Stomach (tissue), 9 donors: ENCODE measurements around the gene MESD. TPM values are rescaled to one million over a fixed set of nuclear protein-coding genes. Genes with fewer than 3 reads are reported as not detected.

ENCODE experiments used
- DNase-seq, 2 donors: peaks; one replicate each; pipeline versions ENCODE4 v3.0.0 to v3.0.0-alpha.2; 2013 to 2019
- H3K27ac ChIP-seq, 5 donors: fragments of 200-600 bp in 4 of 5; sonication (generic) in 4 of 5; one replicate each; pipeline ENCODE4 v1.5.1; 2013 to 2019; ENCODE audit warnings: mild to moderate bottlenecking in 1 of 5, moderate library complexity in 1 of 5
- H3K27me3 ChIP-seq, 3 donors: fragments of 200-600 bp; sonication (generic); one replicate each; pipeline ENCODE4 v1.5.1; 2017 to 2019; ENCODE audit warnings: mixed run types in 1 of 3
- H3K36me3 ChIP-seq, 4 donors: fragments of 200-600 bp; sonication (generic); 1 replicate in 3 of 4; 2 replicates in 1 of 4; pipeline ENCODE4 v1.5.1; 2016 to 2019
- H3K4me1 ChIP-seq, 4 donors: fragments of 200-600 bp; sonication (generic); one replicate each; pipeline ENCODE4 v1.5.1; 2016 to 2019
- H3K4me3 ChIP-seq, 4 donors: fragments of 200-600 bp; sonication (generic) in 3 of 4; one replicate each; pipeline ENCODE4 v1.5.1; 2016 to 2019; ENCODE audit warnings: mild to moderate bottlenecking in 1 of 4
- H3K9me3 ChIP-seq, 4 donors: fragments of 200-600 bp; sonication (generic); one replicate each; pipeline ENCODE4 v1.5.1; 2016 to 2019
- CTCF ChIP-seq, 7 experiments: fragments of 450-650 bp in 4 of 7; fragments of 200-600 bp in 3 of 7; sonication (generic) in 3 of 7; IDR thresholded peaks; one replicate each; pipeline ENCODE4 v1.5.1; 2016 to 2019; ENCODE audit warnings: antibody characterized with exemption in 7 of 7, control low read depth in 2 of 7, mild to moderate bottlenecking in 1 of 7
- EP300 ChIP-seq: sonication (generic); formaldehyde crosslinking; IDR thresholded peaks from one replicate; pipeline ENCODE4 v1.6.1; 2017; ENCODE audit warnings: antibody characterized with exemption
- POLR2A ChIP-seq, 4 donors: fragments of 450-650 bp; IDR thresholded peaks; one replicate each; pipeline ENCODE4 v1.6.1; 2016; ENCODE audit warnings: antibody characterized with exemption in 4 of 4, control low read depth in 2 of 4, mild to moderate bottlenecking in 1 of 4, moderate library complexity in 1 of 4
- POLR2AphosphoS5 ChIP-seq, 3 donors: sonication (generic); formaldehyde crosslinking; IDR thresholded peaks; one replicate each; pipeline ENCODE4 v1.6.1; 2016; ENCODE audit warnings: antibody characterized with exemption in 3 of 3
- WGBS, 5 donors: extraction: QIAGEN DNeasy Blood & Tissue Kit in 3 of 5; methylation state at CpG; one replicate each; pipeline versions ENCODE4 v1.1.5 to v1.1.7; 2013 to 2018; 5-methylcytosine and 5-hydroxymethylcytosine counted together
- intact Hi-C: fragments of 100-400 bp; cut with DNase I; formaldehyde crosslinking; loops from one replicate; pipeline ENCODE4 v1.15.1; 2023; ENCODE audit warnings: low total_unique reads
- polyA plus RNA-seq, 3 donors: library from polyadenylated mRNA; stranded (reverse); fragments of 200-250 nt; gene quantifications; one replicate each; pipeline ENCODE4 v1.2.3, GENCODE V29; 2013
- total RNA-seq, 5 donors: library from RNA; depleted of rRNA; stranded (reverse); fragments of >200 nt; gene quantifications; one replicate each; pipeline versions ENCODE4 v1.1.0 to v1.2.3, GENCODE V29; 2014 to 2016
- donor health status: healthy with polysubstance abuse.
- donor health status: Bipolar disorder and iron deficiency.
- donor health status: healthy.

MESD gene
- total and polyA plus RNA-seq, 8 donors: 5.5 to 34.8 (median 15.7) TPM

- H3K4me3 ChIP-seq: no peak overlapping the region
- peaks cover 19 to 37% (median 33%) of the 10 kb centered on the region in 4 donors for H3K4me1 ChIP-seq
- 60 to 90% (median 75%) methylated on average over 1 of the region's 1 CpG for WGBS, 5 donors
- TF ChIP-seq POLR2AphosphoS5 (IDR thresholded peaks at IDR 0.05): no peak
- no peak for TF ChIP-seq EP300
- TF ChIP-seq CTCF (IDR thresholded peaks at IDR 0.05): no peak
- no peak for TF ChIP-seq POLR2A (IDR thresholded peaks at IDR 0.05)
- H3K9me3 ChIP-seq: no peaks in the 10 kb centered on the region
- no peak for DNase-seq
- no peaks in the 10 kb centered on the region for H3K27me3 ChIP-seq
- peak overlapping the region in 4 of 5 donors; percentile 3 to 100 (median 46) for H3K27ac ChIP-seq
- intact Hi-C loops: no loop called here
- H3K36me3 ChIP-seq: peaks cover 5 to 9% (median 8%) of the 10 kb centered on the region in 4 donors
Observed at GRCh38 chr15:80998251-80998650, 8.6 kb upstream of the MESD start.

- no peak for DNase-seq
- intact Hi-C loops: no loop called here
- WGBS, 5 donors: 87 to 97% (median 95%) methylated on average over 1 of the region's 1 CpG
Observed at GRCh38 chr15:80997692-80998091, 8.1 kb upstream of the MESD start.

GRCh38 chr15:80996247-80996646 lies 6.6 kb upstream of the MESD start:
- intact Hi-C loops: no loop called here
- no peaks in the 10 kb centered on the region for H3K36me3 ChIP-seq
- H3K27me3 ChIP-seq: no peaks in the 10 kb centered on the region
- peak in 1 of 7 experiments; percentile 28 for TF ChIP-seq CTCF (IDR thresholded peaks at IDR 0.05)
- no peak for TF ChIP-seq EP300
- TF ChIP-seq POLR2AphosphoS5 (IDR thresholded peaks at IDR 0.05): no peak
- no peak overlapping the region for H3K4me3 ChIP-seq
- no peak overlapping the region for H3K27ac ChIP-seq
- H3K4me1 ChIP-seq: peaks cover 7 to 29% (median 23%) of the 10 kb centered on the region in 4 donors
- peak in 1 of 2 donors; percentile 23 for DNase-seq
- no peaks in the 10 kb centered on the region for H3K9me3 ChIP-seq
- 90 to 98% (median 96%) methylated on average over 1 of the region's 1 CpG for WGBS, 5 donors

More at GRCh38 chr15:80997692-80998091, 8.1 kb upstream of the MESD start:
- H3K27me3 ChIP-seq: no peaks in the 10 kb centered on the region
- H3K4me1 ChIP-seq: peaks cover 14 to 31% (median 27%) of the 10 kb centered on the region in 4 donors
- no peak overlapping the region for H3K27ac ChIP-seq
- H3K9me3 ChIP-seq: no peaks in the 10 kb centered on the region
- TF ChIP-seq EP300: no peak
- no peak for TF ChIP-seq POLR2A (IDR thresholded peaks at IDR 0.05)
- no peak for TF ChIP-seq POLR2AphosphoS5 (IDR thresholded peaks at IDR 0.05)
- TF ChIP-seq CTCF (IDR thresholded peaks at IDR 0.05): no peak
- H3K36me3 ChIP-seq: peaks cover 0 to 3% (median 2%) of the 10 kb centered on the region in 4 donors
- no peak overlapping the region for H3K4me3 ChIP-seq

GRCh38 chr15:80992441-80992840 lies 2.8 kb upstream of the MESD start:
- H3K27me3 ChIP-seq: no peaks in the 10 kb centered on the region
- TF ChIP-seq POLR2A (IDR thresholded peaks at IDR 0.05) (no peak), CTCF (IDR thresholded peaks at IDR 0.05) (no peak), EP300 (no peak), POLR2AphosphoS5 (IDR thresholded peaks at IDR 0.05) (no peak)
- WGBS, 5 donors: 81 to 100% (median 97%) methylated on average over 1 of the region's 1 CpG
- no peaks in the 10 kb centered on the region for H3K9me3 ChIP-seq
- no peak overlapping the region for H3K4me3 ChIP-seq
- no peak overlapping the region for H3K27ac ChIP-seq
- intact Hi-C loops: no loop called here
- no peaks in the 10 kb centered on the region for H3K36me3 ChIP-seq
- H3K4me1 ChIP-seq: peaks cover 15 to 40% (median 31%) of the 10 kb centered on the region in 4 donors
- no peak for DNase-seq
